GM12873 (cell line): Measurements from ENCODE around the gene FAR2.

Experiments used
- TF ChIP-seq, protein P1 (sequence below): IDR thresholded peaks from 2 replicates; pipeline ENCODE4 v1.5.1; 2012; ENCODE audit warnings: low read depth, mild to moderate bottlenecking, moderate library complexity, low read length, control low read depth; ENCODE audit not compliant: insufficient read depth; ENCODE audit errors: missing control alignments

Gene FAR2

DNA sequence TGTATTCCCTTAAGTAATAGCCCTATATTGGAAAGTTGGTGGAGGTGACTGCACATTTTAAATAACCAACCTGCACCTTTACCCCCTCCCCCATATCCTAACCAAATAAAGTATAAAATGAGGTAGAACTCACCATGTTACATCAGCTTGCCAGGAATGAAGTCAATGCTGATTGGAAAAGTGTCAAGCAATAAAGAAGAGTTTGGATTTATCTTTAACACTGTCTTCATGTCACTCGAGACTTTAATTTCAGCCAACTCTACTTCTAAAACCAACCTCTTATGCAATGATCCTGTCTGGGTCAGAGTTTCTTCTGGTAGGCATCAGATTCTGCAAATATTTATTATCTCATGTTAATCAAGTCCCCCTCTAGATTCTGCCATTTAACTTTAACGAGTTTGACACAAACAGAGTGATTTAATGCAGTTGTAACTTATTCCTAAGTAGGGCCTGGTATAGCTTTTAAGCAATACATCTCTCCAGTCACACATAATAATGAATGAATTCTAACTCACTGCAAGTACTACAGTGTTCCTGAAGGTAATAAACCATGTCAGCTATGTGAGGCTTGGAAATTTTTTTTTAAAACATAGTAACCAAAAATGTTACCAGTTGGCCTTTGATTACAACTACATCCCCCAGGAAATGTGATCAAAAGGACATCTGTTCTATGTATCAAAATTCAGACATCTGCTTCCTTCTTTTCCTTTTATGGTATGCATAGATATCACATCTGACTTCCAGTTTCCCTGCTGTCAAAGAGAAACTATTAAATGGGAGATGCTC, 133.1 kb downstream of the FAR2 start:
- TF ChIP-seq, protein P1, sequence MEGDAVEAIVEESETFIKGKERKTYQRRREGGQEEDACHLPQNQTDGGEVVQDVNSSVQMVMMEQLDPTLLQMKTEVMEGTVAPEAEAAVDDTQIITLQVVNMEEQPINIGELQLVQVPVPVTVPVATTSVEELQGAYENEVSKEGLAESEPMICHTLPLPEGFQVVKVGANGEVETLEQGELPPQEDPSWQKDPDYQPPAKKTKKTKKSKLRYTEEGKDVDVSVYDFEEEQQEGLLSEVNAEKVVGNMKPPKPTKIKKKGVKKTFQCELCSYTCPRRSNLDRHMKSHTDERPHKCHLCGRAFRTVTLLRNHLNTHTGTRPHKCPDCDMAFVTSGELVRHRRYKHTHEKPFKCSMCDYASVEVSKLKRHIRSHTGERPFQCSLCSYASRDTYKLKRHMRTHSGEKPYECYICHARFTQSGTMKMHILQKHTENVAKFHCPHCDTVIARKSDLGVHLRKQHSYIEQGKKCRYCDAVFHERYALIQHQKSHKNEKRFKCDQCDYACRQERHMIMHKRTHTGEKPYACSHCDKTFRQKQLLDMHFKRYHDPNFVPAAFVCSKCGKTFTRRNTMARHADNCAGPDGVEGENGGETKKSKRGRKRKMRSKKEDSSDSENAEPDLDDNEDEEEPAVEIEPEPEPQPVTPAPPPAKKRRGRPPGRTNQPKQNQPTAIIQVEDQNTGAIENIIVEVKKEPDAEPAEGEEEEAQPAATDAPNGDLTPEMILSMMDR = no peak

DNA sequence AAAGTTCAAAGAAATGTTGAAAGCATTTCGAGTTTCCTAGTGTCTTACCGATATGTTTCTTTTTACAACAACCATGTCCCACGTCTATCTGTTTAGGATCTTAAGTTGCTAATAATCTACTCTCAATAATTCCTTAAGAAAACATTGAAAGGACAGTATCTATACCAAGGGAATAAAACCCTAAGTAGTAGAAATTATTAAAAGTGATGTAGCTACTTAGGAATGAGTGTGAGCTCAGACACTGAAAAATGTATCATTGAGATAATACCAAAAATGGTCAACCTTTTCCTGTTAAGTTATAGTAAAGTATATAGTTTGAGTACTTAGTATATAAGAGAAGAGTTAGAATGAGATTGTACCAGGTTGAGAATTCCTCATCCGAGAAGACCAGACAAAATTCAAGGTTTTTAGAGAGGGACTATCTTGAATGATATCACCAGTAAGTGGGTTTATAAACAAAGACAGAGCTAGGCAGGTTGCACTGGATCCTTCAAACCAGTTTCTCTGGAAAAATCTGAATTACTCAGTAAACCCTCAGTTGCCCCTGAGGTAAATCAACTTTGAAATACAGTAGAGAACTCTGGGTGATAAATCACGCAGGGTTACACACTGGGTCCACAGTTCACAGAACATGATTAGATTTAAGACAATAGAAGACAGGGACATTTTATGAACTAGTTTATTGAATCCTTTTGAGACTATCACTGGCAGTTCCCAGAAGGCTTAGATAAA, 135.1 kb downstream of the FAR2 start:
- TF ChIP-seq, protein P1 = no peak

DNA sequence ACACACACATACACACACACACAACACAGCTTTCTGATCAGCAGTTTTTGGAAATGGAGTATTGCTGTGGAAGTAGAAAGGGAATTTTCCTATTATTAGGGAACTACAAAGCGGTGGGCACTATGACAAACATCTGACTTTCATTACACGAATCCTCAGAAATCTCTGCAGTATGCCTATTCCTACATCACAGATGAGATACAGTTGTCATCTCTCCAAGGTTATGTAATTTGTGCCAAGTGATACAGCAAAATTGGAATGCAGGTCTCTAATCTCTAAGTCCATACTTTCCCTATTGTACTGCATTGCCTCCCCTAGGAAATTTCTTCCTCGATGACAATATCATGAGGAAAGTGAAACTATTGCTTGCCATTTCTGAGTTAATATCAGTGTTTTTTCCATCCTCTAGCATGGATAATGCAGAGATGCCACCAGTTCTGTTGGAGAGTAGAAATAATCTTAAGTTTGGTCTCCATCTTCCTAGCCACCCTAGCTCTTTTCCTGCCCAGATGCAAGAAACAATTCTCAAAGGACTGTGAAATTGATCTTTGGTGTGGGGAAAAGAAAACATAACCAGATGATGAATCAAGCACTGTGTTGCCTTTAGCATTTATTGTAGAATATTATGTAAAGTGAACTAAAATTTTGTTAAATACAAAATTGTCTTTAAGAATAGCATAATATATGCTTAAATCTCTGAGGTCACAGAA, 137.2 kb downstream of the FAR2 start:
- TF ChIP-seq, protein P1 = no peak

- TF ChIP-seq, protein P1 = no peak
Observed at GRCh38 chr12:29287622-29288021, 138.5 kb downstream of the FAR2 start.

DNA sequence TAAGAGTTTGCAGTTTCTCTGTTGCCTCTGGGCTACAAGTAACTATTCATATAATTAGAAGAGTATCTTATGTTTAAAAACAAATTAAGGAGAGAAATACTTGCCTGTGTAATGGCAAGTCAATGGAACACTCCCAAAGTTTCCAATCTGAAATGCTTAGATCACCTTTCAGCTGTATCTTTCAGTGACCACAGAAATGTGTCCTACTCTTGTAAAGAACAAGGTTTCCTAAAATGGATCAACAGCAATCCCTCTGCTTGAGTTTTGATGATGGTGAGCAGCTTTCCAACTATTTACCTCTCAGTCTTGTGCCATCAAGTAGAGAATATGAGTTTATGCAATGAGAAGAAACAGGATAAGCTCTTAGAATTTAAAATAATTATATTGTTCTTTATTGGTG, 139.0 kb downstream of the FAR2 start:
- TF ChIP-seq, protein P1 = no peak

GRCh38 chr12:29291226-29291625, 142.1 kb downstream of the FAR2 start:
- TF ChIP-seq, protein P1 = no peak

GRCh38 chr12:29299633-29300032, 150.6 kb downstream of the FAR2 start:
- TF ChIP-seq, protein P1 = no peak
